Hematopoietic multipotent progenitor cell treated with erythropoietin and hydrocortisone succinate and interleukin-3 and kit ligand, for 6 days (in vitro differentiated cells): ENCODE data around the gene EDN3.

ENCODE experiments used
- DNase-seq: peaks from one replicate; pipeline ENCODE4 v3.0.0-alpha.2; 2015

EDN3 gene

GRCh38 chr20:59308493-59309201, 8.2 kb downstream of the EDN3 start:
- DNase-seq, result peak; percentile 6

- DNase-seq, result no peak
These were observed 8.8 kb downstream of the EDN3 start for GRCh38 chr20:59309218-59309617.

- DNase-seq, result no peak
These were observed 14.6 kb downstream of the EDN3 start for GRCh38 chr20:59314997-59315396.

GRCh38 chr20:59316911-59317731, 16.7 kb downstream of the EDN3 start:
- no peak for DNase-seq

- DNase-seq, result no peak
These were observed 17.9 kb downstream of the EDN3 start for GRCh38 chr20:59318201-59318790.

GRCh38 chr20:59318803-59319202, 18.4 kb downstream of the EDN3 start:
- no peak for DNase-seq

GRCh38 chr20:59320426-59320825, 20.0 kb downstream of the EDN3 start:
- no peak for DNase-seq

- DNase-seq, result no peak
These were observed 20.6 kb downstream of the EDN3 start for GRCh38 chr20:59320854-59321647.

GRCh38 chr20:59322081-59322480, 21.7 kb downstream of the EDN3 start:
- DNase-seq, result no peak

- no peak for DNase-seq
These were observed 22.4 kb downstream of the EDN3 start for GRCh38 chr20:59322585-59323454.

- no peak for DNase-seq
These were observed 23.3 kb downstream of the EDN3 start for GRCh38 chr20:59323731-59324130.

- DNase-seq, result no peak
These were observed 24.2 kb downstream of the EDN3 start for GRCh38 chr20:59324521-59325141.

- DNase-seq, result no peak
These were observed 24.7 kb downstream of the EDN3 start for GRCh38 chr20:59325142-59325523.

GRCh38 chr20:59326188-59326587, 25.8 kb downstream of the EDN3 start:
- DNase-seq, result no peak

- no peak for DNase-seq
These were observed 27.7 kb downstream of the EDN3 start for GRCh38 chr20:59328071-59328470.

- DNase-seq, result no peak
These were observed 31.4 kb downstream of the EDN3 start for GRCh38 chr20:59331721-59332329.

GRCh38 chr20:59333260-59333845, 32.9 kb downstream of the EDN3 start:
- no peak for DNase-seq

GRCh38 chr20:59333951-59334350, 33.5 kb downstream of the EDN3 start:
- DNase-seq, result no peak

- DNase-seq, result no peak
These were observed 34.4 kb downstream of the EDN3 start for GRCh38 chr20:59334651-59335300.

GRCh38 chr20:59335377-59335776, 35.0 kb downstream of the EDN3 start:
- DNase-seq, result no peak
